ENCODE results near the gene NPHP4.

GRCh38 chr1:5940723-5941407 is 51.4 kb downstream of the NPHP4 start:
- TF ChIP-seq, protein P1, sequence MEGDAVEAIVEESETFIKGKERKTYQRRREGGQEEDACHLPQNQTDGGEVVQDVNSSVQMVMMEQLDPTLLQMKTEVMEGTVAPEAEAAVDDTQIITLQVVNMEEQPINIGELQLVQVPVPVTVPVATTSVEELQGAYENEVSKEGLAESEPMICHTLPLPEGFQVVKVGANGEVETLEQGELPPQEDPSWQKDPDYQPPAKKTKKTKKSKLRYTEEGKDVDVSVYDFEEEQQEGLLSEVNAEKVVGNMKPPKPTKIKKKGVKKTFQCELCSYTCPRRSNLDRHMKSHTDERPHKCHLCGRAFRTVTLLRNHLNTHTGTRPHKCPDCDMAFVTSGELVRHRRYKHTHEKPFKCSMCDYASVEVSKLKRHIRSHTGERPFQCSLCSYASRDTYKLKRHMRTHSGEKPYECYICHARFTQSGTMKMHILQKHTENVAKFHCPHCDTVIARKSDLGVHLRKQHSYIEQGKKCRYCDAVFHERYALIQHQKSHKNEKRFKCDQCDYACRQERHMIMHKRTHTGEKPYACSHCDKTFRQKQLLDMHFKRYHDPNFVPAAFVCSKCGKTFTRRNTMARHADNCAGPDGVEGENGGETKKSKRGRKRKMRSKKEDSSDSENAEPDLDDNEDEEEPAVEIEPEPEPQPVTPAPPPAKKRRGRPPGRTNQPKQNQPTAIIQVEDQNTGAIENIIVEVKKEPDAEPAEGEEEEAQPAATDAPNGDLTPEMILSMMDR (IDR thresholded peaks at IDR 0.05 in 4 of 5, conservative IDR thresholded peaks at IDR 0.05 in 1 of 5), result no peak
- no peak for TF ChIP-seq POLR2A (IDR thresholded peaks at IDR 0.05)
